ENCODE data around the gene SIGLEC11. TPM values are rescaled to one million over a fixed set of nuclear protein-coding genes. Genes with fewer than 3 reads are reported as not detected.

The SIGLEC11 gene
- total and polyA plus RNA-seq, 4 donors, result 0.82 to 3.1 (median 1.6) TPM

Other genes with a start within 250 kb of the SIGLEC11 start
- gene TSKS, start 197.9 kb downstream of the SIGLEC11 start, total RNA-seq, result 1 to 10 TPM in 1 of 2 donors, under 1 TPM in 1; 0.42 to 2.6 TPM
- gene TSKS, start 197.9 kb downstream of the SIGLEC11 start, polyA plus RNA-seq, result under 1 TPM in 1 of 2 donors, not detected in 1; 0.38 TPM
- 10 to 100 TPM; 71.3 to 77.5 TPM for gene AP2A1, start 194.2 kb downstream of the SIGLEC11 start, total RNA-seq
- 10 to 100 TPM; 19.9 to 63.1 TPM for gene AP2A1, start 194.2 kb downstream of the SIGLEC11 start, polyA plus RNA-seq
- gene FUZ, start 147.9 kb downstream of the SIGLEC11 start, total RNA-seq, result 10 to 100 TPM in 1 of 2 donors, 1 to 10 TPM in 1; 9.3 to 18.1 TPM
- gene FUZ, start 147.9 kb downstream of the SIGLEC11 start, polyA plus RNA-seq, result 10 to 100 TPM; 11.5 to 27.8 TPM
- gene MED25, start 142.9 kb downstream of the SIGLEC11 start, total RNA-seq, result 10 to 100 TPM; 27.2 to 40.3 TPM
- gene MED25, start 142.9 kb downstream of the SIGLEC11 start, polyA plus RNA-seq, result 10 to 100 TPM; 18.3 to 52.8 TPM
- gene PTOV1, start 110.0 kb downstream of the SIGLEC11 start, total RNA-seq, result 100 to 1,000 TPM; 103 to 133 TPM
- gene PTOV1, start 110.0 kb downstream of the SIGLEC11 start, polyA plus RNA-seq, result 100 to 1,000 TPM in 1 of 2 donors, 10 to 100 TPM in 1; 50.0 to 142 TPM
- 10 to 100 TPM; 65.2 to 76.5 TPM for gene PNKP, start 93.6 kb downstream of the SIGLEC11 start, total RNA-seq
- 10 to 100 TPM; 23.7 to 93.0 TPM for gene PNKP, start 93.6 kb downstream of the SIGLEC11 start, polyA plus RNA-seq
- gene AKT1S1, start 83.8 kb downstream of the SIGLEC11 start, total RNA-seq, result 10 to 100 TPM; 27.5 to 27.8 TPM
- 10 to 100 TPM; 24.4 to 44.6 TPM for gene AKT1S1, start 83.8 kb downstream of the SIGLEC11 start, polyA plus RNA-seq
- gene TBC1D17, start 83.5 kb downstream of the SIGLEC11 start, total RNA-seq, result 10 to 100 TPM; 41.1 to 52.4 TPM
- 100 to 1,000 TPM in 1 of 2 donors, 10 to 100 TPM in 1; 22.7 to 102 TPM for gene TBC1D17, start 83.5 kb downstream of the SIGLEC11 start, polyA plus RNA-seq
- 1 to 10 TPM in 1 of 2 donors, under 1 TPM in 1; 0.84 to 7.2 TPM for gene IL4I1, start 64.3 kb downstream of the SIGLEC11 start, total RNA-seq
- gene IL4I1, start 64.3 kb downstream of the SIGLEC11 start, polyA plus RNA-seq, result under 1 TPM in 1 of 2 donors, not detected in 1; 0.50 TPM
- gene ATF5, start 32.0 kb downstream of the SIGLEC11 start, total RNA-seq, result 10 to 100 TPM; 13.8 to 43.3 TPM
- 10 to 100 TPM; 11.6 to 24.0 TPM for gene ATF5, start 32.0 kb downstream of the SIGLEC11 start, polyA plus RNA-seq
- 10 to 100 TPM; 27.7 to 39.8 TPM for gene NUP62, start 31.7 kb downstream of the SIGLEC11 start, total RNA-seq
- gene NUP62, start 31.7 kb downstream of the SIGLEC11 start, polyA plus RNA-seq, result 10 to 100 TPM; 13.3 to 17.3 TPM
- gene VRK3, start 64.2 kb upstream of the SIGLEC11 start, total RNA-seq, result 10 to 100 TPM; 36.7 to 40.5 TPM
- gene VRK3, start 64.2 kb upstream of the SIGLEC11 start, polyA plus RNA-seq, result 10 to 100 TPM; 23.7 to 27.0 TPM
- gene ZNF473, start 64.8 kb upstream of the SIGLEC11 start, total RNA-seq, result 1 to 10 TPM; 8.0 to 9.5 TPM
- 1 to 10 TPM in 1 of 2 donors, under 1 TPM in 1; 0.75 to 2.3 TPM for gene ZNF473, start 64.8 kb upstream of the SIGLEC11 start, polyA plus RNA-seq
- gene IZUMO2, start 202.1 kb upstream of the SIGLEC11 start, total RNA-seq, result not detected
- not detected for gene IZUMO2, start 202.1 kb upstream of the SIGLEC11 start, polyA plus RNA-seq
- 10 to 100 TPM in 1 of 2 donors, 1 to 10 TPM in 1; 5.9 to 11.8 TPM for gene MYH14, start 242.4 kb upstream of the SIGLEC11 start, total RNA-seq
- gene MYH14, start 242.4 kb upstream of the SIGLEC11 start, polyA plus RNA-seq, result 10 to 100 TPM in 1 of 2 donors, 1 to 10 TPM in 1; 4.8 to 61.1 TPM

Measured in aorta (tissue), 4 donors.